Gastrocnemius medialis (tissue), 4 donors: ENCODE data around the gene PLGLB1.
"Not testable (repeated sequence)": the region's sequence is repeated elsewhere in the genome, so short reads cannot be mapped to it uniquely, and the experiment has no call there.

Source experiments
- CTCF ChIP-seq, 5 experiments: fragments of 450-650 bp in 3 of 5; fragments of 200-600 bp in 2 of 5; sonication (generic) in 2 of 5; IDR thresholded peaks in 4 of 5; conservative IDR thresholded peaks in 1 of 5; 1 replicate in 4 of 5; 2 replicates in 1 of 5; pipeline ENCODE4 v1.5.1; 2016 to 2019; ENCODE audit warnings: antibody characterized with exemption in 5 of 5, mild to moderate bottlenecking in 3 of 5, moderate library complexity in 3 of 5
- POLR2A ChIP-seq, 2 donors: fragments of 450-650 bp; IDR thresholded peaks; one replicate each; pipeline ENCODE4 v1.6.1; 2017; ENCODE audit warnings: antibody characterized with exemption in 2 of 2, mild to moderate bottlenecking in 2 of 2, moderate library complexity in 2 of 2

- TF ChIP-seq CTCF (IDR thresholded peaks at IDR 0.05 in 4 of 5, conservative IDR thresholded peaks at IDR 0.05 in 1 of 5); POLR2A (IDR thresholded peaks at IDR 0.05): not testable (repeated sequence)
These were observed 39.9 kb upstream of the PLGLB1 start for GRCh38 chr2:87061519-87061918.
